HG03108 (cell line): ENCODE results near the gene ADGRA3.

Experiments
- ATAC-seq: cut with Tn5 transposase; IDR thresholded peaks from one replicate; pipeline ENCODE4 v1.9.1; 2021; ENCODE audit warnings: moderate library complexity; ENCODE audit not compliant: unreplicated experiment

Gene ADGRA3

DNA sequence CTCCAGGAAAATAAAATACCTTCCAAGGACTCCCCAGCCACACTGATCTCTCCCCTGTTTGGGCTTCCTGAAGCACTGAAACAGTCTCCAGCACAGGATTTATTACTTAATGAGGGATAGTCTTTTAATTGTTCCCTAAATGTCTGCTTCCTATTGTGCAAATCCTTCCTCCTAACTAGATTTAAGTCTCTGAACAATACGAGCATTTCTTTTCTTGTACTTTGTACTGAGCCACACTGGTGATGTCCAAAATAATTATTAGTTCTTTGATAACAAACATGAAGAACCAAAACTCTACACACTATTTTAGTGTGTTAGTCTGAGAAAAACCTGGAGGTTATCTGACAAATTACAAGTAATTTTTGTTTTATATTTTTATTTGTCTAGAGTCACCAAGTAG lies 5.1 kb downstream of the ADGRA3 start:
- ATAC-seq = no peak

DNA sequence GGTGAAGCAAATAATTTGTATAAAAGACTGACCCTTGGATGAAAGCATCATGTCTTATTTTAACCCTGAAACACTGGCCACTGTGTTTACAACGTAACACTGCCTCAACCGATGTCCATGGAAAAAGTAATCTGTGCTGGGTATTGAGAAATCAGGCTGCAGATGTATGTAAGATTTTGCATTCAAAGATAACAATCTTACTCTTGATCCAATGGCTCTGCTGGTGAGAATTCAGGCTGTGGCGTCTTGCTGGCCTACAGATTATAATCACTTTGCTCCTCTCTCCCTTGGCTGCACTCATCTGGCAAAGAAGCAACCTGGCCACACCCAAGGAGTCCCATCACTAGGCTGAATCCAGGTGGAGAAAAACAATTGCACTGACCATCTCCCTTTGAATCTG lies 7.5 kb downstream of the ADGRA3 start:
- no peak for ATAC-seq

DNA sequence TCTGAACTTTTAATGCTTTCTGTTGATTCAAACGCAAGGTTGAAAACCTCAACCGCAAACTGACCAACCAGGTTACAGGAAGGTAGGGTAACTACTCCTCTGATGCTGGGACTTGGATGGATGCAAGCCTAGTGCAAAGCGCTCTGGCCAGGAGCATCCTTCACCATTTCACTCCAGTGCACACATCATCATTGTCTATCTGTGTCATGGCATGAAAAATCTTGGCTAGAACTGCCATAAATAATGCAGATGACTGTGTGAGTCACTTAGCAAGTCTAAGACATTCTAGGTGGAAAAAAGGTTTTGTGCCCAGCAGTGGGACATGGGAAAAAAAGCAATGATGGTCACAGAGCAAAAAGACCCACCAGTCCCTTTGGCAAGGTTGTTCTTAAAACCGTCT lies 10.9 kb downstream of the ADGRA3 start:
- no peak for ATAC-seq

DNA sequence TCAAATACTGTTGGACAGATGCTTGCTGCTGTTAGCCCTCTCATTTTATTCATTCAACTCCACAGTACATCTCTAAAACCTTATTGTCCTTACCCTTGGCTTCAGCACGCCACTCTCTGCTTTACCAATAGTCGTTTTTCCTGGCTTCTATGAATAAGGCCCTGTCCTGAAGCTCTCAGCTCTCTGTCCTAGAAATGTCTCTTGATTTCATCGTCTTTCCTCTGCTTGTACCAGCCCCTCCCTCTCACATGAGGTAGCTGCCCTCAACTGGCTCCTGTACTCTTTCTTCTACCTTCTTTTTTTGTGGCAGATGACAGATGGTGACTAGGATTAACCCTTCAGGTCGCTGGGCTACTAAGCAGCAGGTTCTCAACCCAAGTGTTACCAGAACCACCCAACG lies 11.4 kb downstream of the ADGRA3 start:
- no peak for ATAC-seq

DNA sequence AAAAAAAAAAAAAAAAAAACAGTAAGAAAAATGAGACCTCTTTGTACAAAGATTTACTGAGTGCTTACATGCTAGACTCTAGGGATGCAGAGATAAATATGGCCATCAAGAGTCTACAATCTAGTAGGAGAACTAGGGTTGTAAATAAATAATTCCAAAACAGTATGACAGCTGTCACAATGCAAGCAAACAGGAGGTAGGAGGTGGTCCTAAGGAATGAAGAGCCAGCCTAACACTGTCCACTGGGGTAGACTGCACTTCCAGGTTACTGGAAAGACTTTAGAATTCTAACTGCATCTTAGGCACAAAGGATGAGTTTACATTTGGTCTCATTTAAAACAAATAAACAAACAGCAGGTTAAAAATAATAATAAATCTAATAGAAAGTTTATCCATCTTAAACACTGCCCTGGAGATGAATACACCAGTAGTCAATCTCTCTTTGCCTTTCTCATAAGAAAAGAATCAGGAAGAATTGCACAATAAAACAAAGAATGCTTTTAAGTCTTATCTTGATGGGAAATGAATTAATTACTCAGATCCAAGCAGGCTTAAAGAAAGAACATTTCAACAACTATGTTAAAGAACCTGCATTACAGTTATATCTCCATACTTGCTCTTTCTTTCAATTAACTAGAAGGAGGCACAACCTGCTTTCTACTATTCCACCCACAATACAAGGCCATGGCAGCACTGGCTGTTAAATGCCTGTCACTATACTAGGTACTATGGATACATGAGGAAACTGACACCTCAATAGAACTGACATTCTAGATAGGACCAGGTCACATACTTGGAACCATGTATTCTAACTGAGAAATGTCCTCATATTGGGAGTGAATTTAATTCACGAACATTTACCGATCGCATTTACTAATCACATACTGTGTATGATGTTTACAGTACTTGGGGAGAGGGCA lies 12.7 kb downstream of the ADGRA3 start:
- ATAC-seq = no peak

DNA sequence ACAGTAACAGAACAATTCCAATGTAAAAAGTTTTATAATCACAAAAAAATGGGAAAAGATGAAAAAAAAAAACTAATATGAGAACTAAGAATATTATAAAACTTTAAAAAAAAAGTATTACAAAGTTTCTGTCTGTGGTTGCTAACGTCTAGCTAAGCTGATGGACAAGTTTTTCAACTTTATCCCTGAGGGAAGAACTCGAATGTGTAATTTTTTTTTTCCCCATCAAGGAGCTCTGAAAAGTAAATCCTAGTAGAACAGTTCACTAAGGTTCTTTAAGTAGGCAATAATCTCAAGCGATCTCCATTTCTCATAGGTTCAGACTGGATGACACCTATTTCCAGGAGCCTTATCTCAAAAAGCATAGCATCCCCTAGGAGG lies 14.2 kb downstream of the ADGRA3 start:
- ATAC-seq = no peak

DNA sequence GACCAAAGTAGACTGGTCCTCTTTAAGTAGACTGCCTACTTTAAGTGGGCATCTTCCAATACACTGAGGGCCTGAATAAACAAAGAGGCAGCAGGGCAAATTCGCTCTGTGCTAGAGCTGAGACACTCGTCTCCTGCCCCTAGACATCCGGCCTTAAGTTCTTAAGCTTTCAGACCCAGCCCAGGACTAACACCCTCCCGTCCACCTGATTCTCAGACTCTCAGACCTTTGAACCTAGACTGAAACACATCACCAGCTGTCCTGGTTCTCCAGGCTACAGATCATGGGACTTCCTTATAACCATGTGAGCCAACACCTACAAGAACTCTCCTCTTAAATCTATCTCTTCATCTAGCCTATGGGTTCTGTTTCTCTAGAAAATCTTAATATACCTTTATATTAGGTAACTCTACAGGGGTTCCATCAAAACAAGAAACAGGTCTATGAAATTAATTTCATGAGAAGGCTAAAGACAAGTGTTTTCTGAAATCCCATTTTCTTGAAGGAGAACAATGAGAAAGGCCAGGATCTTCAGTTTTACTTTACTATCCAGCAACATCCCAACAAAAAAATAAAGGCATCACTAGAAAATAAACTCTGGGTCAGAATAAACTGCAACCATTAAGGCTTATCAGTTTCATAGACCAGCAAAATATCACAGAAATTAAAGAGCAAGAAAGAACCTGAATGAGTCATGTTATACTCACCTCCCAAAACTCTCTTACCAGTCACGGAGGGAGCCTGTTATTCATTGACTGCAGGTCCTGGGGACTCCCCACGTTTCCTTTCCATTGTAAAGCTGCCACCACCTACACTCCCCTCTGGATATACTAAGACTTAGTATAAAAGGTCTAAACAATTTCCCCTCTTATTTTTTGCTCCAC lies 14.8 kb downstream of the ADGRA3 start:
- no peak for ATAC-seq

DNA sequence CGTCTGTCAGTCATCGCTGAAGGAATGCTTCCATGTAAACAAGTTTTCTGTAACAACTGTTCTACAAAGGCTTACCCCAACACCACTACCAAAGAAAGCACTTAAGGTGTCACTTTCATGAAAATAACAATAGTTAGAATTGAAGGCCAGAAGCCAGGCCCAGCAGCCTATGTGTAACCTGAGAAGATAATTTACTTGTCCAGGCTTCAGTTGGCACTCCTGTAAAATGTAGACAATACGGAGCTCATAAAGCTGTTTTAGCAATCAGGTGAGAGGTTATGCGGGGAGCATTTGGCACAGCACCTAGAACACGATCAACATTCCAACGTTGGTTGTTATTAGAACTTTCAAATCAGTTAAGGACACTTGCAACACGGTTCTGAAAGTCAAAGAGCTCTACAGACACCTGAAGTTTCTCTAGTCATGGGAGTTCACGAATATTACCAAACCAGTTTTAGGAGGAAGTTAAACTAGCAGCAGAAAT lies 15.7 kb downstream of the ADGRA3 start:
- ATAC-seq = no peak

DNA sequence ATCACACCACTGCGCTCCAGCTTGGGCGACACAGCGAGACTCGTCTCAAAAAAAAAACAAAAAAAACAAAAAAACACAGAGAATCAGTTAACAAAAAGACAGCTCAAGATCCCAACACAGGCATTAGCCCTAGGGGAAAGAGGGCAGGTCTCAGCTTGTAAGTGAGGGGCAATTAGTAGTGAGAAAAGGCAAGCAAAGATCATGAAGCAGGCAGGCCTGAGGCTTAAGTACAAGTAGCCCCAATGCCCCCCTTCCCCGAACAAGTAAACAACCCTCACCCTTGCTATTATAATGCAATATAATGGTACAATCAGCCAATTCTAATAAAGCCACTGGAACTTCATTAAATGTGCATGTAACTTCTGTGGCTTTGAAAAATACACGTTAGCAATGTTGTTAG lies 17.0 kb downstream of the ADGRA3 start:
- no peak for ATAC-seq

DNA sequence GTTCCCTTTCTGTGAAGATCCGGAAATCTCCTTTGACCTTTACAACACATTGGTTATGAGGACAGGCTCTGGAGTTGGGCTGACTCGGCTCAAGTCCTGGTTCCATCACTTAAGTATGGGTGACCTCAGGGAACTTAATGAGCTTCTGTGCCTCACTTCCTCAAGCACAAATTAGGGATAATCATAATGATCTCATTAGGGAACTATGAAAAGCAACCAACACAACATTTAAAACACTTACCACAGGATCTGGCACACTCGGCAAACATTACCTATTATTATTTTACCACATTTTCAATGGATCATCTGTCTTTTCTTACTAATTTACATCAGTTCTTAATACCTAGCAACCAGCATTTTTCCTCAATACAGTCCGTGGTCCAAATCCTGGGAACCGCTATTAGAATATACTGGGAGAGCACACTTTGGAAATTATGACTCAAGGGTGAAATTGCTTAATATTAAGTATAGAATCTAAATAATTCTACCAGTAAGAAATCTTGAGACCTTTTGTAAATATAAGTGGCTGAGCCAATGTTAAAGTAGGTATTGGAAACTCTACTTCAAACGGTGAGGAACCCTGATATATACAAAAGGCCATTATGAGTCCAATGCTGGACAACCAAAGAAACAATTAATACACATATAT lies 19.6 kb downstream of the ADGRA3 start:
- ATAC-seq = no peak

DNA sequence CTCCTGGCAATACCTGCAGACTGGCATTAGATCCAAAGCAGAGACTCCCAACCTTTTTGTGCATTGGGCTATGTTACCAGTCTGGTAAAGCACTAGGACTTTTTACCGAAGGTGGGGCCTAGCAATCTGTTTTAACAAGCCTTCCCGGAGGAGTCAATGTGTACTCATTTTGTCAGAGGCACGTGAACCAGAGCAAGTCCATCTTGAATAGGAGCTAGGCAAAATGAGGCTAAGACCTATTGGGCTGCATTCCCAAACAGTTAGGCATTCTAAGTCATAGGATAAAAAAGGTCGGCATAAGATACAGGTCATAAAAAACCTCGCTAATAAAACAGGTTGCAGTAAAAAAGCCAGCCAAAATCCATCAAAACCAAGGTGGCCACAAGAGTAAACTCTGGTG lies 22.3 kb downstream of the ADGRA3 start:
- no peak for ATAC-seq

DNA sequence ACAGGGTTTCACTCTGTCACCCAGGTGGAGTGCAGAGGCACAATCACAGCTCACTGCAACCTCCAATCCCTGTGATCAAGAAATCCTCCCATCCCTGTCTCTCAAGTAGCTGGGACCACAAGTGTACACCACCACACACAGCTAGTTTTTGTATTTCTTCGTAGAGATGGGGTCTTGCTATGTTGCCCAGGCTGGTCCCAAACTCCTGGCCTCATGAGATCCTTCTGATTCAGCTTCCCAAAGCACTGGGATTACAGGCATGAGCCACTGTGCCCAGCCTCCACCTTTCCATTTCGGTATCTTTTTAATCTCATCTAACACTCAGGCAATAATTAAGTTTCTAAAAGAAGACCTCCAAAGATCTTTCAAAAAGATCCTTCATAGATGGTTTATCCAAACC lies 22.9 kb downstream of the ADGRA3 start:
- ATAC-seq = no peak

DNA sequence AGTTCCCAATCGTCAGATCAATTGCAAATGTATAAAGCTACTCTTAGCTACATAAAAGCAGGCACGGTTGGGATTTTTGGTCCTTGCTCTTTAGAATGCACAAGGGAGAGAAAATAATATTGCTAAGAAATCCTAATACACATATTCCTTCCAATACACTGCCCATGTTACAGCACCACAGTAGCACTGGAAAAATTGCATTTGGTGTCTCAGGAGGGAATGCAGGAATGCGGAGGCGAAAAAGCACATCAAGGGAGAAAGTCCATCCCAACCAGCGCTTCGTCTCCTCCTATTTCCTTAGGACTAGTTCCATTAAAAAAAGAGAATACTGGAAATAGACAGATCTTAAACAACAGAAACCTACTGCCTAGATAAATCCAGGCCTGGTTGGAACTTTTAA lies 23.9 kb downstream of the ADGRA3 start:
- no peak for ATAC-seq

DNA sequence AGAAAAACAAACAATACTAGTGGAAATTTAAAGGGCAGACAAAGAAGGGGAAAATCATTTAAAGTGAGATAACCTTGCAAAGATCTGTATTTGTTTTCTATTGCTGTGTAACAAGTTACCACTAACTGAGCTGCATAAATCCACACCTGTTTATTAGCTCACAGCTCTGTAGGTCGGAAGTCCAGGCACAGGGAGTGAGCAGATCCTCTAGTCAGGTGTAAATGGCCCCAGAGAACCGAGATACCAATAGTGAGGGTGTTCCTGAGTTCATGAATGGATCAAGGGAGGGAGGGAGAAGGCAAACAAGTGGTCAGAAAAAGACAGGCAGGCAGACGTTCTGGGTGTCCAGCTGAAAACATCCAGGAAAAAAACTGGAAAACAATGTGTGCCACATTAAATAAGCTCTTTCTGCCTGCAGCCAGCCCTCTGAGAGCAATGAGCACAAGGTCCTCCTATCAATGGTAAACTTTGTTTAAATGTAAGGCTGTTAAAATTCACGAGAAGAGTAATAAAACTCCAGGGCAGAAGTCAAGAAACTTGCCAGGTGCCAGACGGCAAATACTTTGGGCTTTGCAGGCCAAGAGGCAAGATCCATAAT lies 25.0 kb downstream of the ADGRA3 start:
- ATAC-seq = no peak

DNA sequence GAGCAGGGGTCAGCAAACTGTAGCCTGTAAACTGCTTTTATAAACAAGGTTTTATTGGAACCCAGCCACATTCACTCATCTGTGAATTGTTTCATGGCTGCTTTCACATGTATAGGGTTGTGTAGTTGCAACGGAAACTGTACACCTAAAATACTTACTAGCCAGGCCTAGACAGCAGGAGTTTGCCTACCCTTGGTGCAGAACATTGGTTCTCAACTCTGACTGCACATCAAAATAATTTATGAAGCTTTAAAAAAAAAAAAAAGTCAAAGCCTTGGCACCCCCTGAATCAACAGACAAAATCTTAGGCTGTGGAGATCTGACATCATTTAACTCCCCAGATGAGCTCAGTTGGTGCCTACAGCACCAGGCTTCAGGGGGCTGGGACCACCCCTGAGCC lies 27.8 kb downstream of the ADGRA3 start:
- no peak for ATAC-seq

DNA sequence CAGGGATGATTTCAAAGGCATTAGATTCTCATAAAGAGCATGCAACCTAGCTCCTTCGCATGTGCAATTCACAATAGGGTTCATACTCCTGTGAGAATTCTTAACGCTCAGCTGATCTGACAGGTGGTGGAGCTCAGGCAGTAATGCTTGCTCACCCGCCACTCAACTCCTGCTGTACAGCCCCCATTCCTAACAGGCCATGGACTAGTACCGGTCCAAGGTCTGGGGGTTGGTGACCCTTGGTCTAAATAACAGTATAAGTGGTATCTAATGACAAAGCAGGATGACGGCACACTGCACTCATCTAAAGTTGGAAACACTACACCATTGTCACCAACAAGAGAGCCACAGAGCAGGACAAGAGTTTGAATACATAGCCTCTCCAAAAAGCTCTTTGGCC lies 28.5 kb downstream of the ADGRA3 start:
- no peak for ATAC-seq

DNA sequence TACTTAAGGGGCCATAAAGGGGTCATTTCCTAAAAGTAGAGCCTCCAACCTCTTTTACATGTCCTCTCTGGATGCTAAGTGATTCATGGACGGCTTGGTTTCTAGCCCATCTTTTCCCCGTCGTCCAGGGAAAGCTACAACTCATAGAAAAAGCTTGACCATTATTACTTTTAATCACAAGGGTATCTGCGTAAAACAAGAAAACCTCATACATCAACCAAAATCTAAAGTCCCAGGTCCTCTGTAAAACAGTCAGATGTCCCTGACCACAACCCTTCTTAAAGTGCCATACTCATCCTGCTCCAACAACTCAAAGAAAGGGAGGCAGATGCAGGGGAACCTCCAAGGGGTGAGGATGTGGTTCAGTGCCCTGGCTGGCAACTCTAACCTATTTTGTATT lies 29.6 kb downstream of the ADGRA3 start:
- no peak for ATAC-seq

DNA sequence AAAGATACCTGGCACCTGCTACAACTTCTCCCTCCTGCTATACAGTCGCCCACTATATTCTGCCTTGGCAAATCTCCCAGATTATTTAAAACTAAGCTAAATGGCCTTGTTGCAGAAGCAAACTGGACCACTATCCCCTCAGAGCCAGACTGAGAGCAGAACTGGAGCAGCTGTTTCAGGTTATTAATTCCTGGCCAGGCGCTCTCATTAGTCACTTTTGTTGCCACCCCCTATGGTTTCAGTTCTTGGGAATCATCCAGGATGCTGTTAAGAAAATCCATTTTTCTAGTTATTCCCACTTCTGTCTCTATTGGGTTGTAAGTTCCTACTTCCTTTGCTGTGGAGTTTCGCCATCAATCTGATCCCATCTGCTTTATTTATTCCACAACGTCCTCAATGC lies 30.1 kb downstream of the ADGRA3 start:
- no peak for ATAC-seq

DNA sequence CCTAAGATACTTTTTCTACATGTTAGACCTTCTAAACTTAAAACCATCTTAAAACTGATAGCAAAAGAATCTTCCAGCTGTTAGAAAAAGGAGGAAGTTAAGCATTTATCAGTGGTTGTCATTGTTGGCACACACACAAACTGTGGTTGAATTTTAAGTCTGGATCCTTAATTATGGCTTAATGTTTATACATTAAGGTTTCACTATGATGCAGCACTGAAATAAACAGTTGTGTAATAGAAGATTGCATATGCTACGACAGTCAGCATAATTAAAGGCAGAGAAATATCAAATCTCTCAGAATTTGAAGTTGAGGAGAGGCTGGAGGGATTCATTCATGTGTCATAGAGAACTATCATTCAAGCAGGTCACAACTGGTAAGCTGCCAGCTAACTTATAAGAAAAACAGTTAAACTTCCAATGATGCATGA lies 32.3 kb downstream of the ADGRA3 start:
- ATAC-seq = no peak

DNA sequence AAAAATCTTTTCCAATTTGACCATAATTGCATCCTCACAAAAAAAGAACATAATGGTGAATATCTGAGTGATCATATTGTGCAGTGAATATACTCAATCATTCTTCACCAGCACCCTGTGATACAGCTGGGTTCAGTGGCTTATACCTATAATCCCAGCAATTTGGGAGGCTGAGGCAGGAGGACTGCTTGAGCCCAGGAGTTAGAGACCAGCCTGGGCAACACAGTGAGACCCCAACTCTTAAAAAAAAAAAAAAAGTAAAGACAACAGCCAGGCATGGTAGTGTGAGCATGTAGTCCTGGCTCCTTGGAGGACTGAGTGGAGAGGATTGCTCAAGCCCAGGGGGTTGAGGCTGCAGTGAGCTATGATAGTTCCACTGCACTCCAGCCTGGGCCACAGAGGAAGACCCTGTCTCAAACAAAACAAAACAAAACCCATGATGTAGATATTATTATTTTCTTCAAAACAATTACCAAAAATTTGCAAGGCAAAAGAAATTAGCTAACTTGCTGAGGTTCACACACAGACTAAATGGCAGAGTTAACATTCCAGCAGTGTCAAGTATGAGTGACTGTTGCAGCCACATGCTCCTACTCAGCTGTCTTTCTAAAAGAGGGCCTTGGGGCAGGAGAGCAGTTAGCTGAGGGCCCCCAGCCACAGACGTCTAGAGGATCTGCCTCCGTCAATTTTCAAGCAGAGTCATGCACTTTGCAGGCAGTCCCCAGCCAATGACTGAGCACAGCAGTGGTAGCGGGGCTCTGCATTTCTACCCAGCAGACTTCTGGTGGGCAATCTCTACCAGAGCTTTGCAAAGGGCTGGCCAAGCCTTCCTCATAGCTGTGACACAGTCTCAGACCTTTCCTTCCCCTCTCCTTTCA lies 33.4 kb downstream of the ADGRA3 start:
- no peak for ATAC-seq
